ENCODE data around the gene PTPRK. TPM values are rescaled to one million over a fixed set of nuclear protein-coding genes. Genes with fewer than 3 reads are reported as not detected.

PTPRK gene
- total and polyA plus RNA-seq, 2 of the 8 experiments (the other 6 are each of a cell fraction or from before 2014, with no cell fraction given) = 11.4 to 47.3 TPM

DNA sequence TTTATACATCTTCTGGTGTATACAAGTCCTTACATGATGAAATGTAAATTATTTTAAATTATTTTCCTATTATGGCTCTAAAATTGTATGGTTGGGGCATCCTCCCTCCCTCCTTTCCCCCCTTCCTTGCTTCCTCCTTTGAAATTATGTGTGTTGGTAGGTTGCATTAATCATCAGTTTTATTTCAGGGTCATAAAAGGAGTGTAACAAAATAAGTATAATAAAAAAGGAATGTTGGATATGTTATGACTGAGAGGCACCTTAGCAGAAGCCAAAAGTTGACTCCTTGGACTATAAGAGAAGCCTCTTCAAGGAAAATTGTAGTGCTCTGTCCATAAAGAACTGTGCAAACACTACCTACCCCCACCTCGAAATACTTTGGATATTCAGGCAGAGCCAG lies 46.6 kb upstream of the PTPRK start:
- Histone ChIP-seq H3K4me3 (ENCODE audit: extremely low read depth in 1 of 4, insufficient read depth in 2 of 4, low read depth in 3 of 4, low read length in 4 of 4) (no peak overlapping the region), H2AK5ac (ENCODE audit: low read depth, low read length) (no peak overlapping the region), H3K79me2 (ENCODE audit: control insufficient read depth in 1 of 2, insufficient read depth in 2 of 2, low read length in 2 of 2) (no peaks in the 10 kb centered on the region), H4K20me1 (replicated peaks in 1 of 2; ENCODE audit: control insufficient read depth in 1 of 2, insufficient read depth in 2 of 2, low read length in 2 of 2) (no peaks in the 10 kb centered on the region), H3K4me1 (replicated peaks in 1 of 4; ENCODE audit: control insufficient read depth in 3 of 4, insufficient read depth in 4 of 4, low read length in 3 of 4) (0 out of 7 replicates have a peak, but pooled peaks cover 0 to 4% (median 0%) of the 10 kb centered on the region in 4 experiments), H2BK20ac (ENCODE audit: low read length) (no peak overlapping the region), H2AFZ (ENCODE audit: low read length) (no peak overlapping the region), H4K8ac (ENCODE audit: extremely low read depth, insufficient read depth, low read length) (no peak overlapping the region), H3K36me3 (ENCODE audit: control insufficient read depth in 2 of 4, insufficient read depth in 4 of 4, low read length in 3 of 4) (no peaks in the 10 kb centered on the region), H4K5ac (ENCODE audit: insufficient read length, low read depth, low read length) (no peak overlapping the region), H3K23me2 (ENCODE audit: low read depth, low read length) (no peaks in the 10 kb centered on the region), H3K4ac (replicated peaks; ENCODE audit: insufficient read length, low read depth, low read length) (no peak overlapping the region), H2BK120ac (replicated peaks; ENCODE audit: low read depth, low read length) (no peak overlapping the region), H3K23ac (ENCODE audit: insufficient read length) (no peak overlapping the region), H3K4me2 (ENCODE audit: insufficient read depth in 1 of 2, low read depth in 2 of 2, low read length in 2 of 2) (no peak overlapping the region), H2BK12ac (ENCODE audit: low read depth, low read length) (no peak overlapping the region), H3K56ac (replicated peaks; ENCODE audit: insufficient read length, low read depth, low read length) (no peak overlapping the region), H3K27ac (ENCODE audit: low read depth, low read length) (no peak overlapping the region), H3K14ac (ENCODE audit: insufficient read length) (no peak overlapping the region), H3K9ac (replicated peaks in 1 of 4; ENCODE audit: extremely low read depth in 1 of 4, low read depth in 3 of 4, low read length in 3 of 4) (no peak overlapping the region), H2BK5ac (ENCODE audit: low read depth, low read length) (no peak overlapping the region), H4K91ac (replicated peaks; ENCODE audit: insufficient read length, low read length) (no peak overlapping the region), H2BK15ac (ENCODE audit: low read length) (no peak overlapping the region), H3K18ac (ENCODE audit: extremely low read depth, low read length) (no peak overlapping the region), H3K27me3 (replicated peaks in 1 of 4; ENCODE audit: control insufficient read depth in 3 of 4, extremely low read depth in 1 of 4, insufficient read depth in 3 of 4, low read length in 3 of 4) (no peaks in the 10 kb centered on the region), H3K79me1 (ENCODE audit: low read depth, low read length) (no peaks in the 10 kb centered on the region), H3K9me3 (ENCODE audit: insufficient read depth in 2 of 2, low read depth in 1 of 2, low read length in 1 of 2) (no peaks in the 10 kb centered on the region)
- ChIA-PET POLR2A (ENCODE audit: partially characterized antibody) (no interaction called here), CTCF (ENCODE audit: partially characterized antibody) (no interaction called here)
- 77% methylated on average over 1 of the region's 1 CpG; no CpG with 5 or more reads in 1 of the 2 experiments for WGBS, 2 experiments (ENCODE audit: extremely low coverage in 1 of 2, insufficient coverage in 1 of 2, insufficient read length in 1 of 2, insufficient replicate concordance in 2 of 2, low coverage in 1 of 2, low lambda C conversion rate in 2 of 2, missing lambda C conversion rate in 1 of 2)
- FAIRE-seq (no peak), DNase-seq (ENCODE audit: low read depth in 1 of 2, low spot score in 2 of 2) (no peak)
- TF ChIP-seq TEAD4 (IDR thresholded peaks at IDR 0.05; ENCODE audit: low read depth, low read length) (no peak), SP4 (IDR thresholded peaks at IDR 0.05; ENCODE audit: low read length) (no peak), CBX8 (IDR thresholded peaks at IDR 0.05; ENCODE audit: borderline replicate concordance, low read depth, low read length) (no peak)
